Activated CD4-positive, alpha-beta T cell treated with anti-CD3 and anti-CD28 coated beads, Interleukin-10, Interleukin-2, amounts not matched to agents 100 ng/mL and 50 ng/mL, durations not matched to agents 16 hours and 8 hours (primary cell): Measurements from ENCODE around the gene ZSWIM2.
"Not testable (repeated sequence)": the region's sequence is repeated elsewhere in the genome, so short reads cannot be mapped to it uniquely, and the experiment has no call there.

Experiments used
- DNase-seq: peaks from one replicate; pipeline ENCODE4 v3.0.0-alpha.2; 2020

ZSWIM2 gene

DNA sequence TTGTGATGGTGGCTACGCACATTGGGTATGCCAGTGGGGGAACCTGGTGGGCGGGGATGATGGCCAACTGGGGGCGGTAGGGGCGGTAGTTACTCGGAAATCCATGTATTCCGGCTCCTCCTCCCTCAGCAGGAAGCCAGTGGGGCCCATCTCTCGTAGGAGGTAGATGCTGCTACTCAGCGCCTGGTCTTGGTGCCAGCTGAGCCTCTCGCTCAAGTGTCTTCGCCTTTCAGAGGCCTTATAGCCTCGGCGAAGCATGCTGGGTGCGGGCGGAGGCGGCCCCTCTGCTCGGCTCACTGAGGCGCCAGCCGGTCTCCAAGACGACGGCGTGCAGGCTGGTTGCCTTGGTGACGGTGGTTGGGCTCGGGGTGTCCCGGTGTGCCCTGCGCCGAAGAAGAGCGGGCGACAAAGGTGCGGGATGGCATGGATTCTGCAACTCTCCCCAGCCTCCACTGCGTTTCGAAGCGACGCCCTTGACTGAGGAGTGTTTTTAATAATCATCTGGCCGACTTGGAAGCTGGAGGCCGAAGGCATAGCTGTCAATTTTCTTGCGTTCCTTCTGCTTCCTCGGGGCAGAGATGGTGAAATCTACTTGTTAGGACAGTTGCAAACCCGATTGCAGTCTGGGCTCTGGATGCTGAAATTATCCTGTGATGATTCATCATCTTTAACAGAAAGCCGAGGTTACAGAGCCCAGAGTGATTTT lies at the start of gene ZSWIM2:
ZSWIM2 (minus strand) TSS at position 298 of the 706 bp plus-strand sequence; CDS start at position 258, 40 bp downstream.
- peak; percentile 43 for DNase-seq

- DNase-seq: not testable (repeated sequence)
These were observed 47.2 kb upstream of the ZSWIM2 start for GRCh38 chr2:186896220-186896619.

- no peak for DNase-seq
These were observed 46.5 kb upstream of the ZSWIM2 start for GRCh38 chr2:186895451-186895850.

DNA sequence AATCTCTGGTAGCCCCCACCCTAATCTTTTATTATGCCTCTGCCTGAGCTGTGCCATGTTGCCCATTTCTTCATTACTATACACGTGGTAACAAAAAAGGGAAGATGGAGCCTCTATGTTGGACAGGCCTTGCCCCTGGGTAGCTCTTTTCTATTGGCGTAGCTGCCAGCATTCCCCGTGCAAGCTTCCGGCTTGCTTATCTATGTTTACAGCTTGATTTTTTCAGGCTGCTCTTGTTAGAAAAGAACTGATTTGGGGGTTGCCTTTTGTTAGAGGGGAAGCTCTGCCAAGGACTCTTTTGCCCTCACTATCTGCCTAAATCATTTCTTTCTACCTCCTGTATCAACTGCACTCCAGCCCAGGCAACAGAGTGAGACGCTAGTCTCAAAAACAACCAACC lies 45.5 kb upstream of the ZSWIM2 start:
- no peak for DNase-seq

DNA sequence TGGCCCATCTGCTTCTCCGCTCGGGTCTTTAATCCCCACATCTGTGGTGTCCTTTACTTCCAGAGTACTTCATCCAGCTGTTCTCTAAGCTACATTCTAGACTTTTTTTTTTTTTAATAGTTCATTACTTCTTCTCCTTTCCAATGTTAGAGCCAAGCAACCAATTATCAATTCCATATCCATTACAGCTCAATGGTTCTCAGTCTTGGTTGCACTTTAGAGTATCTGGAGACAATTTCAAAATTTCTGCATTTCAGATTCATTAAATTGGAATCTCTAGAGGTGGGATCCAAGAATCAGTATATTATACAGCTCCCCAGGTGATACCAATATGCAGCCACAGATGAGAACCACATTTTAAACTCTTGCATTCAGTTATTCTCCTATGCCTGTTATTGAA lies 43.9 kb upstream of the ZSWIM2 start:
- no peak for DNase-seq

DNA sequence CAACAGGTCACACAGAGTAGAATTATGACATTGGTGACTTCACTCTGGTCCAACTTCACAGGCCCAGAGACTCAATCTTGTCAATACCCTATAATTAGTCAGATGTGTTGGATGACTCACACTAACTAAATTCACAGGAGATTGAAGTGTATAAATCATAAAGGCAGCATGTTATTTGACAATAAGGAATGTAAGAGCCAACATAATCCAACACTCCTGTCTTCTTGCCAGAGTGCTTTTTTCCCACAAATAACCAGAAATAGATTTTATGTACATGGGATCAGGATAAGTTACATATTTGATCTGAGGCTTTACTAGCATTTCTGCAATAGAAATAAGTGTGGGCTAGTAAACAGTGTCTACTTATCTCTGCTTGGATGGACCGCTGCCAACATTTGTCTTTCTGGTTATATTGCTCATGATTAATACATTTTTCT lies 42.2 kb upstream of the ZSWIM2 start:
- DNase-seq: no peak

GRCh38 chr2:186889101-186889879 lies 40.3 kb upstream of the ZSWIM2 start:
- DNase-seq: no peak

GRCh38 chr2:186887107-186888090 lies 38.4 kb upstream of the ZSWIM2 start:
- DNase-seq: no peak

GRCh38 chr2:186884587-186884986 lies 35.6 kb upstream of the ZSWIM2 start:
- DNase-seq: no peak

- no peak for DNase-seq
These were observed 34.7 kb upstream of the ZSWIM2 start for GRCh38 chr2:186883666-186884065.

GRCh38 chr2:186882511-186883071 lies 33.6 kb upstream of the ZSWIM2 start:
- DNase-seq: no peak

- no peak for DNase-seq
These were observed 32.7 kb upstream of the ZSWIM2 start for GRCh38 chr2:186881660-186882059.

DNA sequence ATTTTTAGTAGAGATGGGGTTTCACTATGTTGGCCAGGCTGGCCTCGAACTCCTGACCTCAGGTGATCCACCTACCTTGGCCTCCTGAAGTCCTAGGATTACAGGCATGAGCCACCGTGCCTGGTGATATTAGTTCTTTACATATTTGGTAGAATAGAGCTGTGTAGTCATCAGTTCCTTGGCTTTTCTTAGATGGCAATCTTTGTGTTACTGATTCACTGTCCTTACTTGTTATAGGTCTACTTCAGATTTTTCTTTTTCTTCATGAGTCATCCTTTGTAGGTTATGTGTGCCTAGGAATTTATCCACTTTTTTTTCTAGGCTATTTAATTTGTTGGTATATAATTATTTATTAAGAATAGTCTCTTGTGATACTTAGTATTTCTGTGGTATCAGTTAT lies 30.3 kb upstream of the ZSWIM2 start:
- DNase-seq: no peak

DNA sequence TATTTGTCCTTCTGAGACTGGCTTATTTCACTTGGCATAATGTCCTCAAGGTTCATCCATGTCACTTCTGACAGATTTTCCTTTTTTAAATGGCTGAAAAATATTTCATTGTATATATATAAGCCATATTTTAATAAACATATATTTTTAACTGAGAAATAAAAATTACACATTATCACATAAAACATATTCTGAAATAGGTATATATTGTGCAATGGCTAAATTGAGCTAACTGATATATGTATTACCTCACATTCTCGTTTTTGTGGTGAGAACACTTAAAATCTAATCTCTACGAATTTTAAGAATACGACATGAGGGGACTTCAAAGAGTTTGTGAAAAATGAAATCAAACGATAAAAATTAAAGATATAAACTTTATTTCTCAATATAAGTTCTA lies 25.7 kb upstream of the ZSWIM2 start:
- DNase-seq: no peak

DNA sequence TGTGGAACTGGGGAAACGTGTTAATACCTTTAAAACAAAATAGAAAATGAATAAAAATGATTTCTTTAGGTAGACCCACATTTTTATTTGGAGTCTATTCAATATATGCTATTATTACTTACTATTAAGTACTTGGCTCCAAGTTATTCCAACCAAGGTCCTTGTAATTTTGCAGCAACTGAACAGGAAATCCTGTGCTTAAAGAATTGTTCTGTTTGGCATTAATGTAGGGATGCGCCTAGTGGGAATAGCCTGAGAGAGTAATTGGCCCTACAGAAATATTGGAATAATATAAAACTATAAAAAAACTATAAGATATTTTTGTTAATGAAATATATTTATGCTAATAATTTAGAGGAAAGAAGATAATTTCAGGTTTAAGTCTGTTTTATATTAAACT lies 22.9 kb upstream of the ZSWIM2 start:
- no peak for DNase-seq

DNA sequence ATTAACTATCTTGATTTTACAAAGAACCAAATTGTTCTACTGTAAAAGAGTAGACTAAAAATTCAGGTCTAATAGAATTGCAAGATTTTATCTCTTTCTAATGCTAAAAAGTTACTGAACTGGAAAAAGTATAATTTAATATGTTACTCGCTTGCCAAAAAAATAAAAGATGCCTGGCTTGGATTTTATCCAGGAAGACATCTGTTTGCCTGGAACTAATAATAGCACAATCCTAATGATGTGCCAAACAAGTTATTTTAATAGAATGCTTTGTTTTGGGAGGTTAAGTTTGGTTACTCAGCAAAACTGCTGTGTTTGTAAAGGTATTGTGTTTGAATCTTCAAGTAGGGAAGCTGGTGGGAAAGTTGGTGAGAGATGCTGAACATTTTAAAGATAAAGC lies 19.4 kb upstream of the ZSWIM2 start:
- DNase-seq: no peak

GRCh38 chr2:186862869-186863709 lies 14.1 kb upstream of the ZSWIM2 start:
- DNase-seq: no peak

DNA sequence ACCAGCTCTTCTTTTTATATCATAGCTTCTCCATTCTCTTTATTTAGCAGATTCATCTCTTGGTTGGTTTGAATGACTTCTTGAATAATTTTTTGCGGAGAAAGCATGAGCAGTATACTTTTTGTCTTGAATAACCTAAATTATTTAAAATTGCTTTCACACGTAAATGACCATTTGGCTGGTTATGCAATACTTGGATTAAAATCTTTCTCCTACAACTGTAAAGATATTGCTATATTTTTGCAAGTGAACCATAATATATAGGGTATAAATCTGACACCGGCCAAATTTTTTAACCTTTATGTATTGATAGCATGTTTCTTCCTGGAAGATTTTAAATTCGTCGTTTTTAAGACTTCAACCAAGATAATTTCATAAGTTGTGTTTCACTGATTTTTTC lies 6.2 kb upstream of the ZSWIM2 start:
- no peak for DNase-seq

DNA sequence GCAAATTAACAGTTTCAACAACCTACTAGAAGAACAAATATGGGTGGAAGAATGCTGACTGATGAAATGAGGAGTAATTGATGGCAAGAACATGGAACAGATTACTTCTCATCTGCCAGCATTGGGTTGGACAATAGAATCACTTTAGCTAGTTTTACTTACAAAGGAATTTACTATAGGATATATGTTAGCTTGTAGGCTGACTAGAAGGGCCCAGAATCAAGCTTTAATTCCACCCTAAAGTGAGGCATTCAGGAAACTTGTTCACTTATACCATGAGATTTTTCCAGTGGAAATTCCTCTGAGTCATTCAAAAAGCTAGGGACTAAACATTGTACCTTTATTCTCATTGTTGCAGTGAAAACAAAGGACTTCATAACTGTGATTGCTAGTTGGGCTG lies 5.0 kb upstream of the ZSWIM2 start:
- DNase-seq: no peak

DNA sequence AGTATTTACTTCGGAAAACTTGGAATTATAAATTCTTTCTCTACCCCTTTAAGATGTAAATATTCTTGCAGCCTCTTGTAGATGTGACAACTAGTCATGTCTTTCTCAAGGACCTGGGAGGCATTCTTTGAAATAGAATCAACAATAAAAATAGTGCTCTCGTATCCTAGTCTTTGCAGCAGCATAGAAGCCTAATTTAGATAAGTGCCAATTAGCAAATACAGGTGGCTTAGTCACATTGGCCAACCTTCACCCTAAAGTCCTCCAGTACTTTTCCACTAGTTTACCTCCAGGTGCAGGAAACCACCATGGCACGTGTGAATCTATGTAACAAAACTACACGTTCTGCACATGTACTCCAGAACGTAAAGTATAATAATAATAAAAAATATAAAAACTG lies 3.5 kb upstream of the ZSWIM2 start:
- no peak for DNase-seq

- no peak for DNase-seq
These were observed 6.6 kb downstream of the ZSWIM2 start for GRCh38 chr2:186842373-186842772.

DNA sequence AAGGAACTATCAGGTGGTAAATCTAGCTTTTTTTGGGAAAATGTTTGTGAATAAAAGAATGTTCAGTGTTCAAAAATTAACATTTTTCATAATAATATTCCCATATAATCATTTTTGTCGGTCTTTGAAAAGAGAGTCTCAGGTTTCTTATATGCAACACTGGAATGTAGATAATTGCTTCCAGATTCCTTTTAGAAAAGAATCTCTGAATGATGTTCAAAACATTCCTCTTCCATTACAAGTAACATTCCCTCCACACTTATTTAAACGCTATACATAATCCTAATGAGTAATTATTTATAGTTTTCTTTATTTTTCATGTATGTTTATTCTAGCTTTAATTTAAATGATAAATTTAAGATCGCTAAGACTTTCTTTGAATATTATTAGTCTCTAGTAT lies 7.0 kb downstream of the ZSWIM2 start:
- no peak for DNase-seq
